ENCODE measurements around the gene GALNT13.

The GALNT13 gene

DNA sequence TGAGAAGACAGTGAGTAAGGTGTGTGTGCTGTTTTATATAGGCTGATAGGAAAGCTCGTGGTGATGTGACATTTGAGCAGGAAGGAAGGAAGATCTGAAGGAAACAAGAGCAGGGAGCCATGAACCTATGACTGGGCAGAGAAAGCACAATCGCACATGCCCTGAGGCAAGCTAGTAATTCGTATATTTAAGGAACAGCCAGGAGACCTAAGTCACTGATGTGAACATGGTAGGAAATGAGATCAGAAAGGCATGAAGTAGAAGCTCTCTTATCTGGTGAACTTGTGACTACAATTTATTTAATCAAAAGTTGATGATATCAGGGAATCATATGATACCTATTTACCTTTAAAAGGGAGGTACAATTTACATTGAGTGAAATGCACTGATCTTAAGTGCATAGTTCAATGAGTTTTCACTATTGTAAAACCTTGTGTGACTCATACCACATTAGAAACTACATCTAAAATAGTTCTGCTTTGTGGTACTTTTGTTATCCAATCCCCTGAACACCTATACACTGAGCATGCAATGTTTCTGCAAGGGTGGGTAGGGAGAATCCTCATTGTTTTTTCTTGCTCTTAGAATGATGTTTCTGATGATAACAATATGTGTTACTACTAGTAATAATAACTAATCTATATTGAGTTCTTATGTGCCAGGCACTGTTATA, 67.5 kb downstream of the GALNT13 start:
- no peak for TF ChIP-seq CTCF (IDR thresholded peaks at IDR 0.05; ENCODE audit: insufficient read depth, low read length, missing control alignments)
- no peak overlapping the region for H3K4me3 ChIP-seq (ENCODE audit: low read depth, low read length)
- ChIA-PET POLR2A (no interaction called here), CTCF (no interaction called here)
- no peak for DNase-seq (ENCODE audit: low read depth, low spot score)

DNA sequence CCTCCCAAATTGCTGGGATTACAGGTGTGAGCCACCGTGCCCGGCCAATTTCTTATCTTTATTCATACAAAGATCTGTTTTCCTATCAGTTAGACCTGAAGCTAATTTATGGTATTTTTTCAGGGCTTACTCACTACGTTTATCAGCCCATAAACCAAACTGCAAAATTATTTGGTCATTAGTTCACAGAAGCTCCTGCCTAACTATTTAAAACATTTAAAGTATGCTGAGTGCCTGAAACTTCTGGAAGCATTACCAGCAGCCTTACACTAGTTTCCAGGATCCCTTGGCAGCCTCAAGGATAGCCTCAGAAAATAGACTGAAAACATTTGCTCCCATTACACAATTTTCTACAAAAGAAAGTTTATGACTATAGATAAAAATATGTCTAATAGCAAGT, 68.8 kb downstream of the GALNT13 start:
- ChIA-PET CTCF (no interaction called here), POLR2A (no interaction called here)
- no peak overlapping the region for H3K4me3 ChIP-seq (ENCODE audit: low read depth, low read length)
- DNase-seq (ENCODE audit: low read depth, low spot score), result no peak
- TF ChIP-seq CTCF (IDR thresholded peaks at IDR 0.05; ENCODE audit: insufficient read depth, low read length, missing control alignments), result no peak

DNA sequence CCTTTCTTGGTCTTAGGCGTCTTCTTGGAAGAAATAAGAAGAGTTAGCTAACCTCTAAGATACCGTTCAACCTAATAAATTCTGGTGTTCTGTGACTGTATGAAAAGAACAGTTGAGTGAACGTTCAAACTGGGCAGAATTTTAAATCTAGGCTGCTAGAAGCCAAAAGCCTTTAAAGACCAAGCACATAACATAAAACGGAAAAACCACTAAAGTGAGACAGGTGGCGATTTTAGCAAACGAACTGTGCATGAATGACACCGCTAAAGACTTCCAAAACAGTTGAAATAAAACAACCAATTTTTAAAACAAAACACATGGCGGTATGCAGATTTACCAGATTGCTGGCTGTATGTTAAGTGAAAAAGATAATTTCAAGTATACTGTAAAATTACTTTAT, 73.1 kb downstream of the GALNT13 start:
- TF ChIP-seq CTCF (IDR thresholded peaks at IDR 0.05; ENCODE audit: insufficient read depth, low read length, missing control alignments), result no peak
- H3K4me3 ChIP-seq (ENCODE audit: low read depth, low read length), result no peak overlapping the region
- ChIA-PET CTCF (no interaction called here), POLR2A (no interaction called here)
- DNase-seq (ENCODE audit: low read depth, low spot score), result no peak

DNA sequence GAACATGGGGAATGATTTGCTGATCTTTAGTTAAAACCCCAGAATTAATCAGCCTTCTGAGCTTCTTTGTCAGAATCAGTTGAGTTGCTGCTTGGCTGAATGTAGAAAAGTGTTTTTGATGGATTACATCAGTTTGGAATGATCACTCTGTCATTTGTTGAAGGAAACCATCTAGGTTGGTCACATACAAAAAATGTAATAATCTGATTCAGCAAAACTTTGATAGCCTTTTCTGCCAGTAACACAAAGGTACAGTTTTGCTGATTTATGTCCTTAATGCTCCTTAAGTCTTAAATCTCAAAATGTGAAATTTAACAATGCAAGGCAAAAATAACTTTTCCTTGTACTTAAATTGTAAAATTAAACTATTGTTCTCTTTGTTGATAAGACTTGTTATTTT, 74.3 kb downstream of the GALNT13 start:
- CTCF ChIA-PET, result no interaction called here
- POLR2A ChIA-PET, result no interaction called here
- no peak for DNase-seq (ENCODE audit: low read depth, low spot score)
- H3K4me3 ChIP-seq (ENCODE audit: low read depth, low read length), result no peak overlapping the region
- TF ChIP-seq CTCF (IDR thresholded peaks at IDR 0.05; ENCODE audit: insufficient read depth, low read length, missing control alignments), result no peak

GRCh38 chr2:153953761-153954160, 82.0 kb downstream of the GALNT13 start:
- no peak overlapping the region for H3K4me3 ChIP-seq (ENCODE audit: low read depth, low read length)
- no peak for DNase-seq (ENCODE audit: low read depth, low spot score)
- POLR2A ChIA-PET, result no interaction called here
- no peak for TF ChIP-seq CTCF (IDR thresholded peaks at IDR 0.05; ENCODE audit: insufficient read depth, low read length, missing control alignments)
- CTCF ChIA-PET, result no interaction called here

DNA sequence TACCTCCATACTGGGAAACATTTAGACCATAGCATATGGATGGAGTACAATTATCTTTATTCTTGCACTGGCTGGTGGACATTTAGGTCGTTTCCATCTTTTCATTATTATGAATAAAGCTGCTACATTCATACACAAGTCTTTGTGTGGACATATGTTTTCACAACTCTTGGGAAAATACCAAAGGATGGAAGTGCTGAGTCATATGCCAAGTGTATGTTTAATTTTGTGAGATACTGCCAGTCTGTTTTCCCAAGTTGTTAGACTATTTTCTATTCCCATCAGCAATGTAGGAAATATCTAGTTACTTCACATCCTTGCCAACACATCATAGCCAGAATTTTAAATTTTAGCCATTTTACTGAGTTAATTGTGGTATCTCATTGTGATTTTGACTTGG, 91.5 kb downstream of the GALNT13 start:
- ChIA-PET CTCF (no interaction called here), POLR2A (no interaction called here)
- H3K4me3 ChIP-seq (ENCODE audit: low read depth, low read length), result no peak overlapping the region
- no peak for DNase-seq (ENCODE audit: low read depth, low spot score)
- TF ChIP-seq CTCF (IDR thresholded peaks at IDR 0.05; ENCODE audit: insufficient read depth, low read length, missing control alignments), result no peak
